SK-N-SH (cell line): ENCODE data around the gene UBTD1.

Experiments used
- CTCF ChIP-seq: fragments of 200-600 bp; sonication (generic); IDR thresholded peaks from 2 replicates; pipeline ENCODE4 v1.6.1; 2017; ENCODE audit warnings: antibody characterized with exemption, mild to moderate bottlenecking, moderate library complexity
- EP300 ChIP-seq, 2 experiments: IDR thresholded peaks; 2 replicates each; pipeline versions ENCODE4 v1.4.0 to v1.6.1; 2012; ENCODE audit warnings: borderline replicate concordance in 1 of 2, low read depth in 1 of 2, low read length in 1 of 2
- FOXM1 ChIP-seq: IDR thresholded peaks from 2 replicates; pipeline ENCODE4 v1.4.0; 2012; ENCODE audit warnings: low read depth, mild to moderate bottlenecking
- GATA2 ChIP-seq: sonication (generic); formaldehyde crosslinking; IDR thresholded peaks from 2 replicates; pipeline ENCODE4 v1.5.0; 2020; ENCODE audit warnings: mild to moderate bottlenecking, missing genetic modification reagents
- JUND ChIP-seq: IDR thresholded peaks from 2 replicates; pipeline ENCODE4 v1.4.0; 2012
- RAD21 ChIP-seq: IDR thresholded peaks from 2 replicates; pipeline ENCODE4 v1.6.1; 2012; ENCODE audit warnings: mild to moderate bottlenecking, low read length
- SMC3 ChIP-seq: IDR thresholded peaks from 2 replicates; pipeline ENCODE4 v1.6.1; 2012; ENCODE audit warnings: low read depth, low read length, improper control_type of control experiment
- USF1 ChIP-seq: IDR thresholded peaks from 2 replicates; pipeline ENCODE4 v1.4.0; 2012; ENCODE audit warnings: low read depth, borderline replicate concordance

GRCh38 chr10:97503406-97503805, 4.7 kb downstream of the UBTD1 start:
- TF ChIP-seq CTCF: no peak
- no peak for TF ChIP-seq SMC3
- TF ChIP-seq FOXM1: no peak
- no peak for TF ChIP-seq EP300 (IDR thresholded peaks at IDR 0.05; ENCODE audit: borderline replicate concordance in 1 of 2, low read depth in 1 of 2, low read length in 1 of 2)
- no peak for TF ChIP-seq GATA2 (CRISPR knock-in tag)
- TF ChIP-seq RAD21: no peak
- TF ChIP-seq USF1: no peak
- TF ChIP-seq JUND: no peak
